IMR-90 (cell line): Measurements from ENCODE around the gene KRTAP12-1.

Experiments
- BHLHE40 ChIP-seq: fragments of 150-350 bp; IDR thresholded peaks from 2 replicates; pipeline ENCODE4 v1.6.1; 2016; ENCODE audit warnings: mild to moderate bottlenecking, low read depth, low read length
- CEBPB ChIP-seq: IDR thresholded peaks from 2 replicates; pipeline ENCODE4 v1.6.1; 2012; ENCODE audit warnings: low read depth, low read length, improper control_type of control experiment
- CHD1 ChIP-seq: IDR thresholded peaks from 2 replicates; pipeline ENCODE4 v1.6.1; 2012; ENCODE audit warnings: low read depth, low read length, improper control_type of control experiment
- CTCF ChIP-seq: conservative IDR thresholded peaks from 2 replicates; pipeline ENCODE4 v1.5.1; 2012; ENCODE audit warnings: mild to moderate bottlenecking, low read depth, low read length, improper control_type of control experiment
- POLR2A ChIP-seq: IDR thresholded peaks from 2 replicates; pipeline ENCODE4 v1.6.1; 2012; ENCODE audit warnings: mild to moderate bottlenecking, low read depth, low read length
- RAD21 ChIP-seq: IDR thresholded peaks from 2 replicates; pipeline ENCODE4 v1.6.1; 2012; ENCODE audit warnings: low read length, improper control_type of control experiment
- RCOR1 ChIP-seq: IDR thresholded peaks from 2 replicates; pipeline ENCODE4 v1.6.1; 2012; ENCODE audit warnings: mild to moderate bottlenecking, low read length, improper control_type of control experiment; ENCODE audit not compliant: insufficient replicate concordance
- SMC3 ChIP-seq: fragments of 150-350 bp; IDR thresholded peaks from 2 replicates; pipeline ENCODE4 v1.6.1; 2016; ENCODE audit warnings: low read depth, mild to moderate bottlenecking, antibody characterized with exemption, low read length, moderate library complexity

GRCh38 chr21:44658541-44658910 lies 23.4 kb downstream of the KRTAP12-1 start:
- TF ChIP-seq BHLHE40 (no peak), CEBPB (no peak), CTCF (no peak), RAD21 (no peak), POLR2A (no peak), CHD1 (no peak), SMC3 (no peak), RCOR1 (no peak)
